Activated gamma-delta T cell (primary cell): ENCODE results near the gene PIGQ.

Source experiments
- DNase-seq: peaks from one replicate; lab custom pipeline; 2025; lab: John Stamatoyannopoulos, UW

The PIGQ gene

DNA sequence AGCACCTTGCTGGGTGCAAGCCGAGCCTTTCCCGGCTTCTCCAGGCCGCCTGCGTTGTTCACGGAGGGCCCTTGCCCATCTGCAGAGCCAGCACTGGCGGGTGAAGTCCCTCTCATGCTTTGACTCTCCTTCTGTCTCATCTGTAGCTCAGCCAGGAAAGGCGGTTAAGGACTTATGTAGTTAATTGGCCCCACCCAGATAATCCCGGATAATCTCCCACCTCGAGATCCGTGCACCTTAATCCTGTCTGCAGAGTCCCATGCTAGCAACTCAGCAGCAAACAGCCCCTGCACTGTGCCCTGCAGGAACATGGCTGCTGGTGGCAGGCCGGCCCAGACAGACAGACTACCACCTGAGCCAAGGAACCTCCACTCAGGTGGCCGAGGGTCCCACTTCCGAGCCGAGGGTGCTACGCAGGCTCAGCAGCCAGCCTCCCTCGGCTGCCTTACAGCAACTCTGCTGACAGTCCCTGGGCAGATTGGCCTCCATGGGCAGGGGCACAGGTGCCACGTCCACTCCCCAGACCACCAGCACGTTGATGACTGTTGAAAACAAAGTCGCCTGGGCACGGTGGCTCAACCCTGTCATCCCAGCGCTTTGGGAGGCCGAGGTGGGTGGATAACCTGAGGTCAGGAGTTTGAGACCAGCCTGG lies 37.0 kb downstream of the PIGQ start:
- no peak for DNase-seq

DNA sequence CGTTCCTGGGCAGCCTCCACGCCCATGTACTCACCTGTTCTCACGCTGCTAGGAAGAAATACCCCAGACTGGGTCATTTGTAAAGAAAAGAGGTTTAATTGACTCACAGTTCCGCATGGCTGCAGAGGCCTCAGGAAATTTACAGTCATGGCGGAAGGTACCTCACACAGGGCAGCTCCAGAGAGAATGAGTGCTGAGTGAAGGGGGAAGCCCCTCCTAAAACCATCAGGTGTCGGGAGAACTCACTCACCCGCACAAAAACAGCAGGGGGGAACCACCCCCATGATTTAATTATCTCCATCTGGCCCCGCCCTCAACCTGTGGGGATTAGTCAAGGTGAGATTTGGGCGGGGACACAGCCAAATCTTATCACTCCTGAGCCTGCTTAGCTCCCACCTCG lies 38.3 kb downstream of the PIGQ start:
- no peak for DNase-seq

DNA sequence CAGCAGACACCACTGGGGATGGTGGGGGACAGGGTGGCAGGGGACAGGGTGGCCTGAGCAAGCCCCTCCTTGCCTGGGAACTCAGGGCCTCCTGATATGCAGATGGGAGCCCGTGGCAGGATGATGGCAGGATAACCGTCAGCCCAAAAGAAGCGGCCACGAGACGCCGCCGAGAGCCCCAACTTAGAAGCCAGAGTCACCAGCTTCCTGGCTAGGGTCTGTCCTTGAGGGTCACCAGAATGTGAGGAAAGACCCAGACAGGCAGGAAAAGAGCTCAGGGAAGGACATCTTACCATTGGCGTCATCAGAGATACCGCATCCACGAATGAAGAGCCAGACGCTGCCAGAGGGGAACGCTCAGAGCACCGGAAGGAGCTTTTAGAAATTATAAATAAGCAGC lies 39.5 kb downstream of the PIGQ start:
- no peak for DNase-seq

DNA sequence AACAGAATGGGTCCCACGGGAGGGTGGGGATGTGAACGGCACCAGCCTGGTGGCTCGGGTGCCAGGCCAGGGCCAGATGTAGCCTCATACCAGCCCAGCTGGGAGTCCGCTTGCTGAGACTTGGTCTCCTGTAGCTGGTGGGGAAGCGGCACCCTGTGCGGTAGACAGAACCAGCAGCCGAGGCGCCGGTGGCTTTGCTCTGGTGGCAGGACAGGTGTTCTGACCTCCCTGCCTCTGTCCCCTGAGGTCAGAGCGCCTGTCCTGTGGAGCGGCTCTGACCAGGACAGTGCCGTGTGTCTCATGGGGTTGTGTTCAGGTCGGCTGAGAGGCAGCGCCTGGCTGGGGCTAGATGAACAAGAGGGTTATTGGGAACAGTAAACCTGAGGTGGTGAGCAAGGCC lies 40.2 kb downstream of the PIGQ start:
- DNase-seq, result no peak

DNA sequence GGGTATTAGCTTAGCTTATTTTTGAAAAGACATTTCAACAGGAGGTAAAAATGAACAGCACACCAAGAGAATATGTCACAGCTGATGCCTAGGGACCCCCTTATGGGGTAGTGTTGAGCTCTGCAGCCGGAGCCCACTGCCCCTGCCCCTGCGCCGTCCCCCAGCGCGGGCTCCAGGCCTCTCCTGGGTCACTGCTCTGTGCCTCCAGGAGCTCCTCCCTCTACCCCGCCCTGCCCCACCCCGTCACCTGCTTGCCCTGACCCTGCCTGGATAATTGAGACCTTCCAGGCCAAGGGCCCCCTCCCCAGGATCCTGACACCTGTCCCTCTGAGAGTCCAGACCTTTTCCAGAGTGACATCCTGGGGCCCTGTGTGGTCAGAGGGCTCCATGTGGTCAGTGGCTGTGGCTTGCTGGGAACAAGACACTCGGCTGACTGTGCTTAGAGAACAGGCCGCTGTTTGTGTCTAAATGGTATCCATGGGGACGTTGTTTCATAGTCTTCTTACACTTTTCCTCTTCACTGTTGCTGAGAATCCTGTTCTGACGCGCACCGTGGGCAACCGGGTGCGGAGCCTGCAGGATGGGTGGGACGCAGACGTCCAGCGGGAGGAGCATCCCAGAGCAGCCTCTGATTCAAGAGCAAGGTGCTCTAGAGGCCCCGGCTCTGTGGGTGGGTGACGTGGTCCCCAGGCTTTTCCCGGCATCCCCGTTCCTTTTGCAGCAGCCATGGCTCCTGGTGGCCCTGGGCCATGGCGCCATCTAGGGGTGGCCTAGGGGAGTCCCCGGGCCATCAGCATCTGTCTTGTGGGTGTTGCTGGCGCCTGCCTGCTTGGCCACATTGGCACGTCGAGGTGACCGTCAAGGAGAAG lies 41.0 kb downstream of the PIGQ start:
- DNase-seq, result no peak

DNA sequence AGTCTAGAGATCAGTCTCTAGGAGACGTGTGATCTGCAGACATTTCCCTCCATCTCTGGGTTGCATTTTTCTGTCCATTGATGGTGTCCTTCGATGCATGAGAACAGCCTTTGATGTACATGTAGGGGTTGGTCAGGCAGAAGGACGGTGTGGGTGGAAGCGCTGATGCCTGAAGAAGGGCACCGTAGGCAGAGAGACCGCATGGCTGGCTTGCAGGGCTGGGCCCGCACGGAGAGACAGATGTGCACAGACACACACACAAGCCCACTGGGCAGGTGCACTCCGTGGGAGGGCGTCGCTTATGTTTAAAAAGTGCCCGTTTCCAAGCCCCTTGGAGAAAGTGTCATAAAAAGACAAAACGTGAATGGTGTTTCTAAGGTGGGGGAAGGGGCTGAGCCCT lies 45.4 kb downstream of the PIGQ start:
- no peak for DNase-seq

DNA sequence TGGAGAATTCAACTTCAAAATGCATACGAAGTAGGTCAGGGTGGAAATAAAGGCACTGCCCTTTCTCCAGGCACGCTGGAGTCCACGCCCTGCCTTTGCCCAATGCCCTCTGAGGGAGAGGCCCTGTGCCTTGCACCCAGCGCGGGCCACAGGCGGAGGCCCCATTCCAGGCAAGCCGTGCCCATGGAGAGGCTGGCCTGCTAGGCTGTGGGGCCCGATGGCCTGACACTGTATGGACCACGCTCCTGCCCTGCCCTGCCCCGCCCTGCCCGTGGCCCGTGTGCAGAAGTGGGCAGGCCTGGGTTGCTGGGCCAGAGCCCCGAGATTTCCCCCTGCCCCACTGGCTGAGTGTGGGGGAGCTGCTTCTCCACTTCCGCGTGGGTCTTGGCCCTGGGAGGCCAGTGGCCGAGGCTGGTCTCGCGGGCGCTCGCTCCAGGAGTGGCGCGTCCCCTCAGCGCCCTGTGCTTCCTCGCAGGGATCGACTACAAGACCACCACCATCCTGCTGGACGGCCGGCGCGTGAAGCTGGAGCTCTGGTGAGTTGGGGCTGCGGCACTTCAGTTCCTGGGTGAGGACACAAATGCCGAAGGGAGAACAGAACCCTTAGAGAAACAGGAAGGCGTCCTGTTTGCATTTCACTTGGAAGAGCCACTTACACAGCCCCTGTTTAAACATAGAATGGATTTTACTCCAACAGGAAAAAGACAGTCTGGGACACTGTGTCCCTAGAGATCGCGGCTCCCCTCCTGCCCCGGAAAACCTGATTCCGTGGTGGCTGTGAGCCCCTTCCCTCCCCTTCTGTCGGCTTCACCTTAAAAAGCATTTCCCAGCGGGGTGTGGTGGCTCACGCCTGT lies 47.2 kb downstream of the PIGQ start:
- DNase-seq, result no peak

DNA sequence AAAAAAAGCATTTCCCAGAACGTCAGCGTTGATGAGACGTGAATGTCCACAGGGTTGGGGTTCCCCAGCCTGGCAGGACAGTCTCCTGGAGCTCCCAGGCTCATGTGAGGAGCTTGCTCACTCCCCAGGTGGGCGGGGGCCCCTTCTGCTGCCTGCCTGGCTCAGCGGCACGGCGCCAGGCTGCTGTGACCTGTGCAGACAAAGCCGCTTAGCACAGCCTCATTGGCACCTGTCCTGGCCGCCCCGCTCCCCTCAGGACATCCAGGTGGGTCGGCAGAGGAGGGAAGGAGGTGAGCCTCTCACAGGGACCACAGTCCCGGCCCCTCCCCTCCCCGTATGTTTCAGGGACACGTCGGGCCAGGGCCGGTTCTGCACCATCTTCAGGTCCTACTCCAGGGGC lies 48.1 kb downstream of the PIGQ start:
- no peak for DNase-seq

DNA sequence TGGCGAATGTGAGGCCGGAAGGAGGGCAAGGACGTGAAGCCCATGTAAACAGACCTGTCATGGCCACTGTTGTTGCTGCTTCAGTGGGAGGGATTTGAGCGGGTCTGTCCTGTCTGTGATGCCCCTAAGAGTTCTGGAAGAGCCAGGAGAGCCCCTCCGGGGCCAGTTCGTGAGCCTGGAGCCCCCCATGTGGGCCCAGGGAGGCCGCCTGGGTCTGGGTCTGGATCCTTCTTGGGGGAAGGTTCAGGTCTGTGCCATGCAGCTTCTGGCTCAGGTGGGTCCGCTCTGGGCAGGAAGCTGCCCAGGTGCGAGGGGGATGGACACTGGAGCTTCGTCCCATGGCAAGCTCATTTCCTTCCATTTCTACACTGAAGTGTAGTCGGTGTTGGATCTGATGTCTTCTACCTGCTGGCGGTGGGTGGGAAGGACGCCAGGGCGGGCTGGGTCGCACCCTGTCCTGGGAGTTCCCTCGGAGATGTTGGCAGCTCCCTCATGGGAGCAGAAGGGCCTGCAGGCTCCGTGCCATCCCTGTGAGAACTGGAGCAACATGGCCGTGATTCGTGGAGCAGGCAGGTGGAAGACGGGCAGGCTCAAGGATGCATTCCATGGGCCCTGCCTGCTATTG lies 49.8 kb downstream of the PIGQ start:
- DNase-seq, result no peak

DNA sequence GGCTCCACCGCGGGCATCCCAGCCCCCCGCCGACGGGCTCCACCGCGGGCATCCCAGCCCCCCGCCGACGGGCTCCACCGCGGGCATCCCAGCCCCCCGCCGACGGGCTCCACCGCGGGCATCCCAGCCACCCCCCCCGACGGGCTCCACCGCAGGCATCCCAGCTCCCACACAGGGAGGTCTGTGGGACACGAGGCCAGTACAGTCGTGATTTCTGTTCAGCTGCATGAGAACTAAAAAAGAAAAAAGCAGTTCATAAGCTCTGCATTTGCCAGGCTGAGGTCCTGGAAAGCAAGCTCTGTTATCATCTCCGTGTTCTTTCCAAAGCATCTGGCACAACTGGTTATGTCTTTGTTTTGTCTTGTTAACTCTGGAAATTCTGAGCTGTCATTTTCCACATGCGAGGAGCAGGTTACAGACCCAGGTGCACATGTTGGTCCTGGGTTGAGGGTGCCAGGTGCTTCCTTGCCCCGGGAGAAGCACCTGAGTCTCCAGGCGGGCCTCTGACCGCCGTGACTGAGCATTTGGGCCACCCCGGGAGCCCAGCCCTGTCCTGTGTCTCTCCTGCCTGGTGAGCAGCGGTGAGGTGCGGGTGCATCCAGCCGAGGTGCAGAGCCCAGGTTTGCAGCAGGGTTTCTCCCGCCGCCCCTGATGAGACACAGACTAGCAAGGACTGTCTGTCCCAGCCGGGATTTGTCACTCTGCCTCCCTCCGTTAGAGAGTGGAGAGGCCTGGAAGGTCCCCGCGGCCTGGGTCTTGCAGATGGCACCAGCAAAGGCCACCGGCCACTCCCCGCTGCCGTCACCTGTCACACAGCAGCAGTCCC lies 51.1 kb downstream of the PIGQ start:
- no peak for DNase-seq

DNA sequence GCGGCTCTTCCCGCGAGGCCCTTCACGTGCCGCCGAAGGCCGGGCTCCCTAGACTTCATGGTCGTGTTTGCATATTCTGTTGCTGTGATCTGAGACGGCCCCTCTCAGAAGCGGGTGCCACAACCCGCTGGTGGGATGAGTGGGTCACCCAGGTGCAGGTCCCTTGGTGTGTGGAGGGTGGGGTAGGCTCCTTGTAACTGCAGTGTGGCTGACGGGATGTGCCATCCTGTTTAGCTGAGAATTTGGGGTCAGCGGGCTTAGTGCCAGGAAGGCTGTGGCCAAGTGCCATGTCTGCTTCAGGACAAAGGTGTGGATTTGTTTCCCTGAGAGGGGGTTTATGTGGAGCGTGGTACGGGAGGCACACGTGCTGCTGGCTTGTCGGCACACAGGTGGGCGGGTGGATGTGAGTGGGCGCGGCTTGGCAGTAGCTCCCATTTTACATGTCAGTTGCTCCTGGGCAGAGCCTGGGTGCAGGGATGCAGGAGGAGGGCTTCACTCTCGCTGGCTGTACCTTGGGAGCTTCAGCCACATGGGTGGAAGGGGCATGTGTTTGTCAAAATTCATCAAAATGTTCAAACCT lies 51.8 kb downstream of the PIGQ start:
- DNase-seq, result no peak

DNA sequence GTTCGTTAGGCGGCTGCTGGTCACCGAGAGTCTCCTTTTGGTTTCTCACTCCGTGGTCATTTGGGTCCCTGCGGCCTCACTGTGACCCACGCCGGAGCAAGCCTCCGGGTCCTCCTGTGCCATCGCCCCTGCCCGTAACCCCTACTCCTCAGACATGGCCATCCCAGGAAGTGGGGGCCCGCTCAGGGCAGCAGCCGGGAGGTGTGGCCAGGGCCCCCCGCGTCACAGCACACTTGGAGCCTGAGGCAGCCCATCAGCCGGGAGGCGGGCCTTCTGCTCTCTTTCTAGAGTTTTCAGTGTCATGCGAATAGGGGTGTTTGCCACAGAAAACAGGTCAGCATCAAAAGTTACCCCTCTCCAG lies 53.1 kb downstream of the PIGQ start:
- no peak for DNase-seq

DNA sequence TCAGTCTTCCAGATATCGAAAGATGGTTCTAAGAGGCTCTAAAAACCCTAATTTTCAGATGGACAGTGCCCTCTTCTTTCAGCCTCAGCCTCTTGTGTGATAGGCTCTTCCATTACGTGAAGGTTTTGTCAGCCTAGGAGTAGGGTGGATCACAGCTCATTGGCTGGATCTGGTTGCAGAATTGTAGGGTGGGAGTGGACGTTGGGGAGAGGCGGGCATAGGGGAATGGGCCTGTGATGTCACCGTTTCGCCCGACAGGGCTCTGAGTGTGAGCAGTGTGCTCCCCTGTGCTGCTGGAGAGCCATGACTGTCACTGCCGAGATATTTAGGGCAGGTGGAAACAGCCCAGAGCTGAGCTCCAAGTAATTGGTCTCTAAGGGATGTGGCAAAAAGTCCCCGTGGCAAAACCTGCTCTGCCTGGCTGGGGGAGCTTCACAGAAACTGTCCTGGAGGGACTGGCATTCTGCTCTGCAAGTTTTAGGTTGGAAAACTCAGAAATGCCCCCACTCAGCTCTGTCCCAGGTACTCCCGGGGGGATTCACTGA lies 54.8 kb downstream of the PIGQ start:
- no peak for DNase-seq

DNA sequence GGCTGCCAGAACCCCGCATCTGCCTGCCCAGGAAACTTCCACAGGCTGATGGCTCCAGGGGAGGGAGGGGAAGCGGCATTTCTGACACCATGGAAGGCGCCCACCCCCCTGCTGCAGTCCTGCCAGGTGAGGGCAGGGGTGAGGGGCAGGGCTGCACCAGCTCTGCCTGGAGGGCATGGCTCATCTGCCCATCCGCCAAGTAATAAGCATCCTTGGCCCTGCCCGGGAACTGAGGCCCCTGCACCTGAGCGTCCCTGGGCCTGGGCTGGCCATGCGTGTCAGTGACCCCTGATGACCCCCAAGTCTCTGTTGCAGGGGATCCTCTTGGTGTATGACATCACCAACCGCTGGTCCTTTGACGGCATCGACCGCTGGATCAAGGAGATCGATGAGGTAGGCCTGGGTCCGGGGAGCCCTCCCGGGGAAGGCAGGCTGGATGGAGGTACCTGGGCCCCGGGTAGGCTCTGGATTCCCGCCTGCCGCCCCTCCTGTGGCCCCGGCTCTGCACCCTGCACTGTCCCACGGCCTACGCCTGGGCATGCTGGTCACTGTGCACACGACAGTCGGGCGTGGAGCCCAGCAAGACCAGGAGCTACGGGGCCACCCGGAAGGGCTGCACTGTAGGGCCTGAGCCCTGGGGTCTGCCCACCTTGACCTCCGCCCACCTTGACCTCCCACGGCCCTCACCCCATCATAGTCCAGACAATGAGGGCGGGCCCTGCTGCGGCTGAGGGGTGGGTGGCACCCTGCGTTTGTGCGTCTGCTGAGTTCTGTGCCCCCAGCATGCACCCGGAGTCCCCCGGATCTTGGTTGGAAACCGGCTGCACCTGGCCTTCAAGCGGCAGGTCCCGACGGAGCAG lies 55.6 kb downstream of the PIGQ start:
- no peak for DNase-seq

DNA sequence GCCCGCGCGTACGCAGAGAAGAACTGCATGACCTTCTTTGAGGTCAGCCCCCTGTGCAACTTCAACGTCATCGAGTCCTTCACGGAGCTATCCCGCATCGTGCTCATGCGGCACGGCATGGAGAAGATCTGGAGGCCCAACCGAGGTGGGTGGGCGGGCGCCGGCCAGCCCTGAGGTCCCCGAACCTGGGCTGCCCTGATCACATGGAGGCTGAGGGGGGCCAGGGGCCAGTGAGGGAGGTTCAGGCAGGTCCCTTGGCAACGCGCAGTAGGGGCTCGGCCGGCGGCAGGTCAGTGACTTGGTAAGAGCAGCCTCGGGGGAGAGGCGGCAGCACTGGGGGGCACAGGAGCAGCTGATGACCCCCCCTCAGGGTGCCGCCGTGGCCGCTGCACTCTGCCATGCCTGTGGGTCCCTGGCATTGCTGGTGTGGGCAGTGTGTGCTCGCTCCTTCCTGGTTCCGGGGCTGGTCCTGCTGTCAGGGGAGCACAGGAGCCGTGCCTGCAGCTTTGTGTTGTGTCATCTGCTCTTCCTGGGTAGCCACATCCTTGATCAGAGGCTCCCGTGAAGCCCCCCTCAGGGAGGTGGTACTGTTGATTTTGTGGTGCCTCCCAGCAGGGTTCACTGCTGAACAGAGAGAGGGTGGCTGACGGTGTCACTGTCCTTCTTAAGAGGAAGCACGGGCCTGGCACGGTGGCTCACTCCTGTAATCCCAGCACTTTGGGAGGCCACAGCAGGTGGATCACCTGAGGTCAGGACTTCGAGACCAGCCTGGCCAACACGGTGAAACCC lies 56.4 kb downstream of the PIGQ start:
- DNase-seq, result no peak

DNA sequence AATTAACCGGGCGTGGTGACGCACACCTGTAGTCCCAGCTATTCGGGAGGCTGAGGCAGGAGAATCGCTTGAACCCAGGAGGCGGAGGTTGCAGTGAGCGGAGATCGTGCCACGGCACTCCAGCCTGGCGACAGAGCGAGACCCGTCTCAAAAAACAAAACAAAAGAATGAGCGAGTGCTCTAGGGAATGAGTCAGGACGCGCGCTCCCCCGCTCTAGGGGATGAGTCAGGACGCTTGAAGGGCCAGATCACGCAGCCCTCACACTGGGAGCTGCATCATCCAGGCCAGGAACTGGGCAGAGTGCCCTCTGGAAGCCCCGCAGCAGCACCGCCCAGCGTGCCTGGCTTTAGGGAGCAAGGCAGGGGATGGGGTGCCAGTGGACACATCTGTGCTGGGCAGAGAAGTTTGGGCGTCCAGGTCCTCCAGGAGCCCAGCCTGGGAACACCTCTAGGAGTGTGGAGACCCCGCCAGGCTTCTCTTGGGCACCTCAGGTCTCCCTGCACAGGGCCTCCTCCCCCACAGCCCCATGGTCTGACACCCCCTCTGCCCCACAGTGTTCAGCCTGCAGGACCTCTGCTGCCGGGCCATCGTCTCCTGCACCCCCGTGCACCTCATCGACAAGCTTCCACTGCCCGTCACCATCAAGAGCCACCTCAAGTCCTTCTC lies 57.2 kb downstream of the PIGQ start:
- no peak for DNase-seq

DNA sequence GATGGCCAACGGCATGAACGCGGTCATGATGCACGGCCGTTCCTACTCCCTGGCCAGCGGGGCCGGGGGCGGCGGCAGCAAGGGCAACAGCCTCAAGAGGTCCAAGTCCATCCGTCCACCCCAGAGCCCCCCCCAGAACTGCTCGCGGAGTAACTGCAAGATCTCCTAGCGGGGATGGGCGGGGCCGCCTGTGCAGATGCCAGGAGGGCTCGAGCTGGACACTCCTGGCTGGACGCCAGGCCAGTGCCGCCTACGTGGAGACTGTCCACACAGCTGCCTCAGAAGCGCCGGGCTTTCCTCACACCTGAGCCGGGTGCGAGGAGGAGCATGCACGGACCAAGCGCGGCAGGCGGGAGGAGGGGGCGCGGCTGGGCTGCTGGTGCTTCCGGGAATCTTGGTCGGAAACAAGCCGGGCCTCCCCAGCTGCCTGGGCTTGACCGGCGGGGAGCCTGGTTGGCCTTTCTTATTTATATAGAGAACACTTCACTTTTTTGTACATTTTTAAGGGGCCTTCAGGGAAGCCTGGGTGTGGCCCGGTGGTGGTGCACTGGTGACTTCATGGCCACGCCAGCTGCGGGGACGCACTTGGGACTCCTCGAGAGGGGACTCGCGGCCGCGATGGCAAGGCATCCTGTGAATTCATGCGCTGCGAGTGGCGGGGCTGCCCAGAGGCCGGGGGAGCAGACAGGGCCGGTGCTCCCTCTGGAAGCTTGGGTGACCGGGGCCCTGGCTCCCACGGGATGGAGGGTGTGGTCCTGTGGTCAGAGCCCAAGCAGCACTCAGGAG lies 57.9 kb downstream of the PIGQ start:
- no peak for DNase-seq
